ENCODE measurements around the gene AKAP9.

DNA sequence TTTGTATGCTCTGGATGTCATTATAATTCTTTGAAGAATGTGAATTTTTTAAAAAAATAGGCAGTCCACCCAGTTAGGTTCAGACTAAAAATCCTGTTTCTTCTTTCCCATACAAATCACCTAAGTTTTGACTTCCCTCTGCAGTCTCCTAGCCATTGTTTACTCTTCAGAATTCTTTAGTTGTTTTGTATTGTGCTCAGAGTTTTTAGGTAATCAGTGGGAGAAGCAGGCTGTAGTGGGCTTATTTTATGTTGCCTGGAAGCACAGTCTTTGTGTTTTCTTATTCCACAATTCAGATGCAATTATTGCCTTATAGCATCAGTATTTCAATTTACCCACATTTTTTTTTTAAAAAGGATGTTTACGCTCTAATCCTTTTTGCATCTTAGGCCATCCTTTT is 94.9 kb downstream of the AKAP9 start:
- TF ChIP-seq, protein P1, sequence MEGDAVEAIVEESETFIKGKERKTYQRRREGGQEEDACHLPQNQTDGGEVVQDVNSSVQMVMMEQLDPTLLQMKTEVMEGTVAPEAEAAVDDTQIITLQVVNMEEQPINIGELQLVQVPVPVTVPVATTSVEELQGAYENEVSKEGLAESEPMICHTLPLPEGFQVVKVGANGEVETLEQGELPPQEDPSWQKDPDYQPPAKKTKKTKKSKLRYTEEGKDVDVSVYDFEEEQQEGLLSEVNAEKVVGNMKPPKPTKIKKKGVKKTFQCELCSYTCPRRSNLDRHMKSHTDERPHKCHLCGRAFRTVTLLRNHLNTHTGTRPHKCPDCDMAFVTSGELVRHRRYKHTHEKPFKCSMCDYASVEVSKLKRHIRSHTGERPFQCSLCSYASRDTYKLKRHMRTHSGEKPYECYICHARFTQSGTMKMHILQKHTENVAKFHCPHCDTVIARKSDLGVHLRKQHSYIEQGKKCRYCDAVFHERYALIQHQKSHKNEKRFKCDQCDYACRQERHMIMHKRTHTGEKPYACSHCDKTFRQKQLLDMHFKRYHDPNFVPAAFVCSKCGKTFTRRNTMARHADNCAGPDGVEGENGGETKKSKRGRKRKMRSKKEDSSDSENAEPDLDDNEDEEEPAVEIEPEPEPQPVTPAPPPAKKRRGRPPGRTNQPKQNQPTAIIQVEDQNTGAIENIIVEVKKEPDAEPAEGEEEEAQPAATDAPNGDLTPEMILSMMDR (optimal IDR thresholded peaks at IDR 0.05 in 1 of 3, IDR thresholded peaks at IDR 0.05 in 1 of 3, conservative IDR thresholded peaks at IDR 0.05 in 1 of 3; ENCODE audit: extremely low read depth in 1 of 3, insufficient read depth in 2 of 3, low read length in 3 of 3) = no peak
- TF ChIP-seq EZH2 (IDR thresholded peaks at IDR 0.05; ENCODE audit: low read length) = no peak
